ENCODE results near the gene SSX2IP. TPM values are rescaled to one million over a fixed set of nuclear protein-coding genes. Genes with fewer than 3 reads are reported as not detected.
A peak's percentile ranks its signal among the peaks of the same experiment; 100 is the strongest.
"Not testable (repeated sequence)": the region's sequence is repeated elsewhere in the genome, so short reads cannot be mapped to it uniquely, and the experiment has no call there.

Gene SSX2IP
- total and polyA plus RNA-seq, 4 donors = 2.7 to 11.9 (median 8.5) TPM

DNA sequence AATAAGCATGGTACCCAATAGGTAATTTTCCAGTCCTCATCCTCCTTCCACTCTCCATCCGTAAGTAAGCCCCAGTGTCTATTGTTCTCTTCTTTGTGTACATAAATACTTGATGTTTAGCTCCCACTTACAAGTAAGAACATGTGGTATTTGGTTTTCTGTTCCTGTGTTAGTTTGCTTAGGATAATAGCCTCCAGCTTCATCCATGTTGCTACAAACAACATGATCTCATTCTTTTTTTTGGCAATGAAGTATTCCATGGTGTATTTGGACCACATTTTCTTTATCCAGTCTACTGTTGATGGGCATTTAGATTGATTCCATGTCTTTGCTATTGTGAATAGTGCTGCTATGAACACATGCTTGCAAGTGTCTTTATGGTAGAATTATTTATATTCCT lies 37.5 kb upstream of the SSX2IP start:
- H3K36me3 ChIP-seq (ENCODE audit: control insufficient read depth in 1 of 2, insufficient read depth in 2 of 2, low read length in 1 of 2); ATAC-seq (ENCODE audit: low FRiP score); H3K27me3 ChIP-seq (ENCODE audit: control insufficient read depth in 1 of 2, insufficient read depth in 2 of 2, low read length in 1 of 2); H3K27ac ChIP-seq (ENCODE audit: low read depth in 1 of 2, low read length in 2 of 2); H3K4me1 ChIP-seq (ENCODE audit: control insufficient read depth in 1 of 2, insufficient read depth in 2 of 2, low read length in 2 of 2); intact Hi-C loops (cut with DNase I); H3K4me3 ChIP-seq (ENCODE audit: low read length in 2 of 2); DNase-seq; H3K9me3 ChIP-seq (ENCODE audit: control insufficient read depth, low read length): not testable (repeated sequence)
- WGBS, 2 donors = 46 to 70% methylated on average over 1 of the region's 1 CpG

DNA sequence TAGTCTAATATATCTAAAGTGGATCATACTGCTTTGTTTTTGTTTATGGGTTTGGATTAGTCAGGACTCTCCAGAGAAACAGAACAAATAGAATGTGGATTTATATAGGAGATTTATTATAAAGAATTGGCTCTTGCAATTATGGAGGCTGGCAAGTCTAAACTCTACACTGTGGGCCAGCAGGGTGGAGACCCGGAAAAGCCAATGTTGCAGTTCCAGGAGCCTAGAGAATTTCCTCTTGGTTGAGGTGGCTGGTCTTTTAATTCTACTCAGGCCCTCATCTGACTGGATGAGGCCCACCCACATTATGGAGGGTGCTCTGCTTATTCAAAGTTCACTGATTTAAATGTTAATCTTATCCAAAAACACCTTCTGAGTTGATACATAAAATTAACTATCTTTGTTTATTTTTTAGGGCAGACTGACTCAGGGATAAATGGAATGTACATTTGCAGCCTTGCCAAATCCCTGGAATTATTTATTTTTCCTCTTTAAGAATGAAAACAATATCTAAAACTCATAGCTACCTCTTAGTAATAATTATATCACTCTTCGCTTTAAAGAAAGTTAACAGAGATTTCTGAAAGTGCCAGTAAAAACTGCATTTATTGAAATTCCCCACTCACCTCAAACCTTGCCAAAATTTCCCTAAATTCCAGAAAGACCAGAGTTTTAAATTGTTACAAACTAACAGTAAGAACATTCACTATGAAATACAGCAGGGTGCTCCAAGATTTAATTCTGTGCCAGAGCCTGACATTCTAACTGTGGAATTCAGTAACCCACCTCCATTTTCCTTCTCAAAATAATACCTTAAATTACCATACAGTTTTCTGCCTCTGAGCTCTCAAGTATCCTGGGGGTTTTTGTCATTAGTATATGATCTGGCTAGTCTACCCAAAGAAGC lies 36.6 kb upstream of the SSX2IP start:
- intact Hi-C loops (cut with DNase I) = no loop called here
- no peak for ATAC-seq (ENCODE audit: low FRiP score)
- WGBS, 2 donors = 7 to 9% methylated on average over 2 of the region's 2 CpGs

DNA sequence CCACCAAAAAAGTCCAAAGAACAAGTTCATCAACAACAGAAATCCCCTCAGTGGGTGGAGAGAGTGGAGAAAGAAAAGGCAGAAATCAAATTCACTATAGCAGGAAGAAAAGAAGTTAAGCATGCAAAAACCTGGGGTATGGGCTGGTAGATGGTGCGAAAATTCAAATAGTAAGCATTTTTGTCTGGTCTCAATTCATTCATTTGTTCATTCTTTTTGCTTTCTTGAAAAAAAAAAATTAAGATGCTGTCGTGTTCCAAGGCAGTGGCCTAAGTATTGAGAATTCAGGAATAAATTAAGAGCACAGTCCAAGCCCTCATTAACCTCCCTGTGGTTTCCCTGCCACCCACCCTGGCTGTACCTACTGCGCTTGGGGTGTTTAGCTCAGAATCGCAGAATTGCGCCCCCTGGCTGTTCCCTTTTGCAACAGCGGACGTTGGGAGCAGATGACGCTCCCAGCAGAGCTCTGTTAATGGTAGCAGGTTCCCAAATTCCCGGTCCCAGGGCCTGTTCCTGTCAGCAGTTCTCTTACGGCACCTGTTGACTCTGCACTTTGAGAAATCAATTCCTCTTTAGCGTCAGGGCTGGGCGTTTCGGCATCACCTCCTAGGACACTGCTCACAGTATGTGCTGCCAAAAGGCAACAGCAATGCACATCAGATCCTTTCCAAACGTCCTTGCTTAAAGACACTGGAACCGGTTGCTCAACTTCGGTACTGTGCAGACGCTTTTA lies 34.0 kb upstream of the SSX2IP start:
- ATAC-seq (ENCODE audit: low FRiP score) (no peak), DNase-seq (no peak)
- H3K9me3 ChIP-seq (ENCODE audit: control insufficient read depth, low read length) = no peaks in the 10 kb centered on the region
- no peak overlapping the region for H3K27ac ChIP-seq (ENCODE audit: low read depth in 1 of 2, low read length in 2 of 2)
- intact Hi-C loops (cut with DNase I) = loop anchor here in 1 of 2 donors (5.0 kb wide), 1 partner anchor 37 kb away; no protein-coding TSS in a partner anchor
- H3K36me3 ChIP-seq (ENCODE audit: control insufficient read depth in 1 of 2, insufficient read depth in 2 of 2, low read length in 1 of 2) = no peaks in the 10 kb centered on the region
- H3K4me1 ChIP-seq (ENCODE audit: control insufficient read depth in 1 of 2, insufficient read depth in 2 of 2, low read length in 2 of 2) = peaks cover 5% of the 10 kb centered on the region in 2 donors
- no peak overlapping the region for H3K4me3 ChIP-seq (ENCODE audit: low read length in 2 of 2)
- H3K27me3 ChIP-seq (ENCODE audit: control insufficient read depth in 1 of 2, insufficient read depth in 2 of 2, low read length in 1 of 2) = no peaks in the 10 kb centered on the region
- WGBS, 2 donors = 74 to 75% methylated on average over 17 of the region's 17 CpGs

More for the DNA sequence above, 36.6 kb upstream of the SSX2IP start:
- Histone ChIP-seq H3K4me3 (ENCODE audit: low read length in 2 of 2) (no peak overlapping the region), H3K4me1 (ENCODE audit: control insufficient read depth in 1 of 2, insufficient read depth in 2 of 2, low read length in 2 of 2) (peaks cover 2 to 3% of the 10 kb centered on the region in 2 donors), H3K36me3 (ENCODE audit: control insufficient read depth in 1 of 2, insufficient read depth in 2 of 2, low read length in 1 of 2) (no peaks in the 10 kb centered on the region), H3K27me3 (ENCODE audit: control insufficient read depth in 1 of 2, insufficient read depth in 2 of 2, low read length in 1 of 2) (no peaks in the 10 kb centered on the region), H3K9me3 (ENCODE audit: control insufficient read depth, low read length) (no peaks in the 10 kb centered on the region), H3K27ac (ENCODE audit: low read depth in 1 of 2, low read length in 2 of 2) (no peak overlapping the region)
- DNase-seq = no peak

DNA sequence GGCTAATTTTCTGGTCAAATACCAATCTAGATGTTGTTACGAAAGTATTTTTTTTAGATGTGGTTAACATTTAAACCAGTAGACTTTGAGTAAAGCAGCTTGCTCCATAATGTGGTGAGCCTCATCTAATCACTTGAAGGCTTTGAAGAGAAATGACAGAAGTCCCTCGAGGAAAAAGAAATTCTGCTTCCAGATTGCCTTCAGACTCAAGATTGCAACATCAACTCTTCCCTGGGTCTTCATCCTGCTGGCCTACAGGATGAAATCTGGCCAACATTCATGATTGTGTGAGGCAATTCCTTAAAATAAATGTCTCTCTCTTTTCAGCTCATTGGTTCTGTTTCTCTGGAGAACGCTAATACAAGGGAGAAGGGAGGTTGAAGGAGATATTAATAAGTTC lies 32.5 kb upstream of the SSX2IP start:
- no peaks in the 10 kb centered on the region for H3K9me3 ChIP-seq (ENCODE audit: control insufficient read depth, low read length)
- peaks cover 5% of the 10 kb centered on the region in 2 donors for H3K4me1 ChIP-seq (ENCODE audit: control insufficient read depth in 1 of 2, insufficient read depth in 2 of 2, low read length in 2 of 2)
- WGBS, 2 donors = 65 to 70% methylated on average over 3 of the region's 3 CpGs
- H3K4me3 ChIP-seq (ENCODE audit: low read length in 2 of 2) = no peak overlapping the region
- H3K27ac ChIP-seq (ENCODE audit: low read depth in 1 of 2, low read length in 2 of 2) = no peak overlapping the region
- H3K36me3 ChIP-seq (ENCODE audit: control insufficient read depth in 1 of 2, insufficient read depth in 2 of 2, low read length in 1 of 2) = no peaks in the 10 kb centered on the region
- no peaks in the 10 kb centered on the region for H3K27me3 ChIP-seq (ENCODE audit: control insufficient read depth in 1 of 2, insufficient read depth in 2 of 2, low read length in 1 of 2)
- ATAC-seq (ENCODE audit: low FRiP score) = peak; percentile 84
- intact Hi-C loops (cut with DNase I) = loop anchor here in 1 of 2 donors (5.0 kb wide), 1 partner anchor 35 kb away; no protein-coding TSS in a partner anchor
- DNase-seq = no peak

DNA sequence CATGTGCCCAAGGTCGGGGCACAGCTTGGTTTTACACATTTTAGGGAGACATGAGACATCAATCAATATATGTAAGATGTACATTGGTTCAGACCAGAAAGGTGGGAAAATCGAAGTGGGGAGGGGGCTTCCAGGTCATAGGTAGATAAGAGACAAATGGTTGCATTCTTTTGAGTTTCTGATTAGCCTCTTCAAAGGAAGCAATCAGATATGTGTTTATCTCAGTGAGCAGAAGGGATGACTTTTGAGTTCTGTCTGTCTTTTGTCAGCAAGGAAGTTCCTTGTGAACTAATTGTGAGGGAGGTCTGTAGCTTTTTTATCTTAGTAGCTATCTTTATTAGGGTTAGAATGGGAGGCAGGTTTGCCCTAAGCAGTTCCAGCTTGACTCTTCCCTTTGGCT lies 31.6 kb upstream of the SSX2IP start:
- not testable (repeated sequence) for H3K27ac ChIP-seq (ENCODE audit: low read depth in 1 of 2, low read length in 2 of 2); H3K4me1 ChIP-seq (ENCODE audit: control insufficient read depth in 1 of 2, insufficient read depth in 2 of 2, low read length in 2 of 2); H3K4me3 ChIP-seq (ENCODE audit: low read length in 2 of 2); DNase-seq; ATAC-seq (ENCODE audit: low FRiP score); H3K36me3 ChIP-seq (ENCODE audit: control insufficient read depth in 1 of 2, insufficient read depth in 2 of 2, low read length in 1 of 2); H3K9me3 ChIP-seq (ENCODE audit: control insufficient read depth, low read length); H3K27me3 ChIP-seq (ENCODE audit: control insufficient read depth in 1 of 2, insufficient read depth in 2 of 2, low read length in 1 of 2)
- WGBS, 2 donors = 89 to 93% methylated on average over 2 of the region's 2 CpGs
- intact Hi-C loops (cut with DNase I) = loop anchor here in 1 of 2 donors (5.0 kb wide), 1 partner anchor 35 kb away; no protein-coding TSS in a partner anchor

DNA sequence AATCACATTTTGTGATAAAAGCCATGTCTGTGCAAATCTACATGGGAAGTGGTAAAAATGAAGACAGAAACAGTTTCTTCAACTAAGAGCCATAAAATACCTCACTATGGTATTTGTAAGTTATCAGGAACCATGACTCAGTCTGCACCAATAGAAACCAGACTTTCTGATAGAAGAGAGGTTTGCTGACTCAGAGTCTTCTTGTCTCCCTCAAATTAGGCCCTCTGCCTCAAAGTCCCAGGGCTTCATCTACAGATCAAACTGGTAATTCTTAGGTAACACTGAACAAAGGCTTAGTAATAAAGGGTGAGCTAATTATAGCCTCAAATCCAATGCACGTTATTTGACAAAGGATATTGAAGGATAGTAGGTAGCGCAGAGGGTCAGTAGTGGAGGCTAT lies 30.9 kb upstream of the SSX2IP start:
- no peaks in the 10 kb centered on the region for H3K36me3 ChIP-seq (ENCODE audit: control insufficient read depth in 1 of 2, insufficient read depth in 2 of 2, low read length in 1 of 2)
- H3K4me3 ChIP-seq (ENCODE audit: low read length in 2 of 2) = no peak overlapping the region
- no peak for ATAC-seq (ENCODE audit: low FRiP score)
- 68 to 70% methylated on average over 2 of the region's 2 CpGs for WGBS, 2 donors
- intact Hi-C loops (cut with DNase I) = loop anchor here in 1 of 2 donors (5.0 kb wide), 1 partner anchor 34 kb away; no protein-coding TSS in a partner anchor
- DNase-seq = no peak
- peaks cover 3% of the 10 kb centered on the region in 2 donors for H3K4me1 ChIP-seq (ENCODE audit: control insufficient read depth in 1 of 2, insufficient read depth in 2 of 2, low read length in 2 of 2)
- H3K9me3 ChIP-seq (ENCODE audit: control insufficient read depth, low read length) = no peaks in the 10 kb centered on the region
- no peaks in the 10 kb centered on the region for H3K27me3 ChIP-seq (ENCODE audit: control insufficient read depth in 1 of 2, insufficient read depth in 2 of 2, low read length in 1 of 2)
- H3K27ac ChIP-seq (ENCODE audit: low read depth in 1 of 2, low read length in 2 of 2) = peak overlapping the region in 1 of 2 donors; percentile 12

DNA sequence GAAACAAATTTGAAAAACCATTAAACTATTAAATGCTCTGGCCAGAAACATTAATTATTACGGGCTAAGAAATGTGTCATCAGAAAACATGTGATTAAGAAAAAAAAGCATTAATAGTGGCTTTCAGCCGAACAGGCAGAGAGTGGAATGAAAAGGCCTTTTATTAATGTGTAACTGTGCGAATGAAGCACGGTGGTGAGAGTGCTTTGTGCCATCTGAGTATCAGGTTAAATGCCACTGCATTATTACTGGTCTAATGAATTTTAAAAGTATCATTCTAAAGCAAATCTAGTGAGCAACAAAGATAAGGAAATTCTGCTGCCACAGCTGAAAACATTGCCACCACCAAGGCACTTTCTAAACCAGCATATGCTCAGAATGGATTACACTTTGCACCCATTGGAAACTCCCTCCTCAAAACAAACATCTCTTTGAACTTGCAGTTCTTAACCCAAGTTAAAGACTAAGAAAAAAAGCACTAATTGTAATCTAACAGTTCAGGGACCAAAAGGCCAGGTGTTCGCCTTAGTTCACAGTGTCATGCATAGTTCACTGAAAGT lies 30.0 kb upstream of the SSX2IP start:
- Histone ChIP-seq H3K27ac (ENCODE audit: low read depth in 1 of 2, low read length in 2 of 2) (peak overlapping the region; percentile 12 to 49), H3K9me3 (ENCODE audit: control insufficient read depth, low read length) (no peaks in the 10 kb centered on the region), H3K27me3 (ENCODE audit: control insufficient read depth in 1 of 2, insufficient read depth in 2 of 2, low read length in 1 of 2) (no peaks in the 10 kb centered on the region), H3K4me1 (ENCODE audit: control insufficient read depth in 1 of 2, insufficient read depth in 2 of 2, low read length in 2 of 2) (peaks cover 3% of the 10 kb centered on the region in 2 donors), H3K4me3 (ENCODE audit: low read length in 2 of 2) (no peak overlapping the region), H3K36me3 (ENCODE audit: control insufficient read depth in 1 of 2, insufficient read depth in 2 of 2, low read length in 1 of 2) (no peaks in the 10 kb centered on the region)
- intact Hi-C loops (cut with DNase I) = loop anchor here in 1 of 2 donors (5.0 kb wide), 1 partner anchor 33 kb away; no protein-coding TSS in a partner anchor
- ATAC-seq (ENCODE audit: low FRiP score) = no peak
- 20 to 22% methylated on average over 5 of the region's 5 CpGs for WGBS, 2 donors
- DNase-seq = no peak

DNA sequence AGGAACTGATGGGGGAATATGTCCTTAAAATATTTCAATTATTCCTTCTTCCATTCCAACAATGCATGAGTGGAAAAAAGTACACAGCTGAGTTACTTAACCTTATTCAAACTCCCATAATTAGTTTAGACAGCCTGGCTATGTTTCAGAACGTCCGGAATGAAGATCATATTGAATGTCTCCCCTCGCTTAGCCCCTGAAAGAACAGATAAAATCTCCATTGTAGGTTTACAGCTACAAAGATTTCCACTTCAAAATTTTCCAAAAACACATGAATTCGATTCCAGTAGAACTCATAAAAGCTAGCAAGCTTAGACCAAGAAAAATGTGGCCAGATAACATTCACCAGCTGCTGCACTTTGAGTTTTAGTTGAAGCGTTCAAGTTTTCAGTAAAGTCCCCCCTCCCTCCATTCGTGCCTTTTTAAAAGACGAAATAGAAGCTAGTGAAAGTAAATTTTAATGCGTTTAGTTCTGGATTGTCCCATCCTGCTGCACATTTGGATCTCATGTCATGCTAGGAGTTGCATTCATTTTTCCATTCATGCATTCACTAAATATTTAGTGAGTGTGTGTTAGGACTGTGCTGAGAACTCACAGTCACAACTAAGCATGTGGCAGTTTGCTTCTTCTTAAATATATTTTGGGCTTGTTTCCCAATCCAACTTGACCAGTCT lies 29.4 kb upstream of the SSX2IP start:
- WGBS, 2 donors = 6% methylated on average over 8 of the region's 8 CpGs
- intact Hi-C loops (cut with DNase I) = loop anchor here in 1 of 2 donors (5.0 kb wide), 1 partner anchor 32 kb away; no protein-coding TSS in a partner anchor
- DNase-seq (no peak), ATAC-seq (ENCODE audit: low FRiP score) (no peak)
- Histone ChIP-seq H3K27ac (ENCODE audit: low read depth in 1 of 2, low read length in 2 of 2) (peak overlapping the region in 1 of 2 donors; percentile 87), H3K4me3 (ENCODE audit: low read length in 2 of 2) (peak overlapping the region in 1 of 2 donors; percentile 64), H3K27me3 (ENCODE audit: control insufficient read depth in 1 of 2, insufficient read depth in 2 of 2, low read length in 1 of 2) (no peaks in the 10 kb centered on the region), H3K9me3 (ENCODE audit: control insufficient read depth, low read length) (no peaks in the 10 kb centered on the region), H3K36me3 (ENCODE audit: control insufficient read depth in 1 of 2, insufficient read depth in 2 of 2, low read length in 1 of 2) (no peaks in the 10 kb centered on the region), H3K4me1 (ENCODE audit: control insufficient read depth in 1 of 2, insufficient read depth in 2 of 2, low read length in 2 of 2) (peaks cover 3% of the 10 kb centered on the region in 2 donors)

Data from aorta (tissue), 5 donors.